IMR-90 (cell line): ENCODE data around the gene PTPN5. TPM values are rescaled to one million over a fixed set of nuclear protein-coding genes. Genes with fewer than 3 reads are reported as not detected.

Experiments used
- ATAC-seq: fragments of 200-7000 bp; cut with Tn5 transposase; 2 replicates; pipeline ENCODE4 v1.9.1; 2020; ENCODE audit warnings: low read depth, mild to moderate bottlenecking, moderate library complexity
- BruUV-seq: library from RNA; stranded (reverse); fragments of 400-500 nt; replicated peaks from 2 replicates; lab custom pipeline; 2021; lab: Mats Ljungman, UMichigan
- CTCF ChIA-PET: fragments of 300-600 bp; formaldehyde crosslinking; extraction: SDS; loops from one replicate; lab custom pipeline; 2021; ENCODE audit warnings: antibody characterized with exemption; lab: Yijun Ruan, JAX
- POLR2A ChIA-PET: fragments of 300-600 bp; sonication (Branson Sonifier 250); formaldehyde crosslinking; loops from one replicate; lab custom pipeline; 2022; ENCODE audit warnings: antibody characterized with exemption; ENCODE audit not compliant: unreplicated experiment; lab: Charles Lee
- DNase-seq: peaks from one replicate; pipeline ENCODE4 v3.0.0; 2013
- H2AFZ ChIP-seq: replicated peaks from 2 replicates; pipeline ENCODE3; 2013; ENCODE audit warnings: low read length, mild to moderate bottlenecking; ENCODE audit not compliant: poor library complexity
- H2AK5ac ChIP-seq: 2 replicates; pipeline ENCODE4 v1.6.1; 2013; ENCODE audit warnings: low read depth, low read length, inconsistent platforms
- H2AK9ac ChIP-seq: replicated peaks from 2 replicates; pipeline ENCODE3; 2013; ENCODE audit warnings: mild to moderate bottlenecking, low read depth, low read length, moderate library complexity; ENCODE audit not compliant: poor library complexity
- H2BK120ac ChIP-seq: 2 replicates; pipeline ENCODE4 v1.6.1; 2013; ENCODE audit warnings: low read depth, low read length, inconsistent platforms
- H2BK15ac ChIP-seq: 3 replicates; pipeline ENCODE4 v1.6.1; 2013; ENCODE audit warnings: low read depth, low read length, inconsistent platforms
- H2BK20ac ChIP-seq: 2 replicates; pipeline ENCODE4 v1.6.1; 2013; ENCODE audit warnings: low read depth, mild to moderate bottlenecking, inconsistent platforms, low read length, moderate library complexity
- H2BK5ac ChIP-seq: 2 replicates; pipeline ENCODE4 v1.6.1; 2013; ENCODE audit warnings: mild to moderate bottlenecking, low read depth, low read length, inconsistent platforms; ENCODE audit not compliant: poor library complexity, severe bottlenecking
- H3K14ac ChIP-seq: replicated peaks from 2 replicates; pipeline ENCODE4 v1.6.1; 2013; ENCODE audit warnings: low read depth, low read length, inconsistent platforms
- H3K18ac ChIP-seq: 2 replicates; pipeline ENCODE4 v1.6.1; 2013; ENCODE audit warnings: low read depth, low read length, control low read depth
- H3K23ac ChIP-seq: 2 replicates; pipeline ENCODE4 v1.6.1; 2013; ENCODE audit warnings: low read depth, low read length, inconsistent platforms
- H3K27ac ChIP-seq: 2 replicates; pipeline ENCODE4 v1.5.1; 2013; ENCODE audit warnings: mild to moderate bottlenecking, control low read depth, low read length; ENCODE audit not compliant: insufficient read depth
- H3K27me3 ChIP-seq: 2 replicates; pipeline ENCODE4 v1.6.1; 2013; ENCODE audit warnings: low read length; ENCODE audit not compliant: control insufficient read depth, insufficient read depth
- H3K36me3 ChIP-seq: 2 replicates; pipeline ENCODE4 v1.6.1; 2013; ENCODE audit warnings: low read length, mixed read lengths; ENCODE audit not compliant: control insufficient read depth, insufficient read depth
- H3K4ac ChIP-seq: 2 replicates; pipeline ENCODE4 v1.6.1; 2013; ENCODE audit warnings: low read depth, low read length, inconsistent platforms
- H3K4me1 ChIP-seq: 2 replicates; pipeline ENCODE4 v1.6.1; 2013; ENCODE audit warnings: low read length, mixed read lengths; ENCODE audit not compliant: control insufficient read depth, insufficient read depth
- H3K4me2 ChIP-seq: 2 replicates; pipeline ENCODE4 v1.6.1; 2013; ENCODE audit warnings: low read depth, mild to moderate bottlenecking, control low read depth, low read length, moderate library complexity
- H3K4me3 ChIP-seq: 2 replicates; pipeline ENCODE4 v1.5.1; 2013; ENCODE audit warnings: low read depth, mild to moderate bottlenecking, control low read depth, low read length, moderate library complexity; ENCODE audit not compliant: insufficient read depth
- H3K56ac ChIP-seq: 2 replicates; pipeline ENCODE4 v1.6.1; 2013; ENCODE audit warnings: low read length, inconsistent platforms; ENCODE audit not compliant: insufficient read depth; ENCODE audit errors: extremely low read depth
- H3K79me1 ChIP-seq, 2 experiments: 2 replicates each; pipeline ENCODE4 v1.6.1; 2013; ENCODE audit warnings: low read length in 2 of 2, inconsistent platforms in 1 of 2, low read depth in 1 of 2
- H3K9ac ChIP-seq: 2 replicates; pipeline ENCODE4 v1.6.1; 2013; ENCODE audit warnings: low read depth, low read length, control low read depth
- H3K9me1 ChIP-seq: 2 replicates; pipeline ENCODE4 v1.6.1; 2013; ENCODE audit warnings: low read length, inconsistent platforms; ENCODE audit not compliant: insufficient read depth
- H3K9me3 ChIP-seq: 2 replicates; pipeline ENCODE4 v1.6.1; 2013; ENCODE audit warnings: low read length; ENCODE audit not compliant: control insufficient read depth, insufficient read depth
- H4K20me1 ChIP-seq: 2 replicates; pipeline ENCODE4 v1.6.1; 2013; ENCODE audit warnings: low read length, inconsistent platforms; ENCODE audit not compliant: insufficient read depth
- H4K5ac ChIP-seq: 2 replicates; pipeline ENCODE4 v1.6.1; 2013; ENCODE audit warnings: mild to moderate bottlenecking, low read depth, low read length, control low read depth
- H4K8ac ChIP-seq, 2 experiments: 2 replicates each; pipeline ENCODE4 v1.6.1; 2013; ENCODE audit warnings: low read depth in 2 of 2, low read length in 2 of 2, control low read depth in 1 of 2, inconsistent platforms in 1 of 2
- H4K91ac ChIP-seq: 2 replicates; pipeline ENCODE4 v1.6.1; 2013; ENCODE audit warnings: low read depth, low read length, inconsistent platforms; ENCODE audit not compliant: insufficient read depth
- FOS ChIP-seq: fragments of 150-350 bp; IDR thresholded peaks from 2 replicates; pipeline ENCODE4 v1.6.1; 2016; ENCODE audit warnings: low read depth, low read length
- POLR2A ChIP-seq: IDR thresholded peaks from 2 replicates; pipeline ENCODE4 v1.6.1; 2012; ENCODE audit warnings: mild to moderate bottlenecking, low read depth, low read length
- RAD21 ChIP-seq: IDR thresholded peaks from 2 replicates; pipeline ENCODE4 v1.6.1; 2012; ENCODE audit warnings: low read length, improper control_type of control experiment
- RFX5 ChIP-seq: IDR thresholded peaks from 2 replicates; pipeline ENCODE4 v1.8.0; 2012; ENCODE audit warnings: low read depth, mild to moderate bottlenecking, low read length, moderate library complexity
- WGBS, 2 experiments: methylation state at CpG; one replicate each; pipeline versions ENCODE4 v1.1.5 to v1.1.7; 2013; ENCODE audit warnings: missing lambda C conversion rate in 2 of 2; ENCODE audit not compliant: insufficient read length in 1 of 2; ENCODE audit errors: extremely low coverage in 2 of 2; 5-methylcytosine and 5-hydroxymethylcytosine counted together
- dilution Hi-C: fragments of 300-500 bp; cut with HindIII; formaldehyde crosslinking; loops from one replicate; pipeline ENCODE4 v1.14.3; 2018; ENCODE audit warnings: low sequenced_read_pairs; ENCODE audit not compliant: unreplicated experiment
- in situ Hi-C: fragments of 300-500 bp; cut with MboI; formaldehyde crosslinking; loops from 3 replicates; pipeline ENCODE4 v1.14.3; 2019; ENCODE audit warnings: low sequenced_read_pairs, inconsistent platforms, mixed read lengths
- intact Hi-C: fragments of 100-400 bp; cut with micrococcal nuclease; formaldehyde crosslinking; loops from 2 replicates; pipeline ENCODE4 v1.10.0; 2022
- polyA plus RNA-seq, 3 experiments: library from polyadenylated mRNA; depleted of rRNA; stranded (reverse); fragments of >200 nt; gene quantifications; 2 replicates each; pipeline ENCODE4 v1.2.3, GENCODE V29; 2012; ENCODE audit warnings: low replicate concordance in 1 of 3
- total RNA-seq: library from RNA; depleted of rRNA; stranded (reverse); fragments of >200 nt; gene quantifications from 2 replicates; pipeline ENCODE4 v1.2.3, GENCODE V29; 2012

PTPN5 gene
- total and polyA plus RNA-seq, 2 of the 4 experiments (the other 2 are of a cell fraction) = not detected

DNA sequence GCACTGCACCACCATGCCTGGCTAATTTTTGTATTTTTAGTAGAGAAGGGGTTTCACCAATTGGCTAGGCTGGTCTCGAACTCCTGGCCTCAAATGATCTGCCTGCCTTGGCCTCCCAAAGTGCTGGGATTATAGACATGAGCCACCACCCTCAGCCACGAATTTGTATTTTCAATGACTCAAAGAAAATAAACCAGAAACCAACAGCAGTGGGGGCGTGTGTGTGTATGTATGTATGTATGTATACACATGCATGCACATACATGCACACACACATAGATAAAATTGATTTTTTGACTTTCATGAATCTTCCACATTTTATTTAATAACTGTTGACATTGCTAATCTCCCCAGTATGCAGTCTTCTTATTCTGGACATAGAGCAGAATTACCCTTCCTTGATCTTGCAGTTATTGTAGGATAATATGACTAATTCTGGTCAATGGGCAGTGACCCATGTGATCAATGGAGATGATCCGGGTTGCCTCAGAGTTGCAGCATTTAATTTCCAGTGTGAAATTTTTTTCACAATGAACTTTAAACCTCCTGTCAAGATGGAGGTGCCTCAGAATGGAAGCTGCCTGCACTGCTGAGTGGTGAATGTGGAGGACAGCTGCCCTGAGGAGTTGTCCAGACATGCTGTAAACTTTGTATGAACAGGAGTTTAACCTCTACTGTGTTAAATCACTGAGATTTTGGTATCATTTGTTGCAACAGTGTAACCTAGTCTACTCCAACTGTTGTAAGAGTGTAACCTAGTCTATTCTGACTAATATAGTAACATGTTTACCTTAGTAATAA lies 12.8 kb upstream of the PTPN5 start:
- no CpG with 5 or more reads among the region's 4 CpGs for WGBS, 2 experiments
- H3K23ac ChIP-seq = no peak overlapping the region
- no peak overlapping the region for H2BK5ac ChIP-seq
- TF ChIP-seq FOS = no peak
- no peak for TF ChIP-seq RAD21
- TF ChIP-seq POLR2A = no peak
- TF ChIP-seq RFX5 = no peak
- BruUV-seq = no TSS peak
- no peak overlapping the region for H2BK120ac ChIP-seq
- no peaks in the 10 kb centered on the region for H3K9me3 ChIP-seq
- ChIA-PET POLR2A (no interaction called here), CTCF (no interaction called here)
- H3K79me1 ChIP-seq = no peaks in the 10 kb centered on the region
- H3K27ac ChIP-seq = no peak overlapping the region
- in situ Hi-C loops (no loop called here), intact Hi-C loops (no loop called here), dilution Hi-C loops (no loop called here)
- no peaks in the 10 kb centered on the region for H3K9me1 ChIP-seq
- H3K27me3 ChIP-seq = peaks cover 2% of the 10 kb centered on the region; the same call in 1 of the 2 replicates
- H3K18ac ChIP-seq = no peak overlapping the region
- H2AFZ ChIP-seq = no peak overlapping the region
- H3K4ac ChIP-seq = no peak overlapping the region
- H2BK20ac ChIP-seq = no peak overlapping the region
- H3K4me1 ChIP-seq = no peaks in the 10 kb centered on the region
- H3K9ac ChIP-seq = no peak overlapping the region
- no peak overlapping the region for H4K5ac ChIP-seq
- no peak overlapping the region for H3K56ac ChIP-seq
- no peak overlapping the region for H4K91ac ChIP-seq
- no peaks in the 10 kb centered on the region for H4K20me1 ChIP-seq
- no peak overlapping the region for H2AK9ac ChIP-seq
- no peak overlapping the region for H3K4me3 ChIP-seq
- no peak overlapping the region for H2AK5ac ChIP-seq
- no peak overlapping the region for H4K8ac ChIP-seq
- ATAC-seq = no peak
- H3K14ac ChIP-seq = no peak overlapping the region
- H3K4me2 ChIP-seq = no peak overlapping the region
- DNase-seq = no peak
- H3K36me3 ChIP-seq = no peaks in the 10 kb centered on the region
- no peak overlapping the region for H2BK15ac ChIP-seq
